Activated CD4-positive, alpha-beta T cell treated with anti-CD3 and anti-CD28 coated beads, Interleukin-2, amount 10 ng/mL, durations not matched to agents 24 days and 14 days (primary cell): ENCODE measurements around the gene RGS19. TPM values are rescaled to one million over a fixed set of nuclear protein-coding genes. Genes with fewer than 3 reads are reported as not detected.
A peak's percentile ranks its signal among the peaks of the same experiment; 100 is the strongest.

Source experiments
- DNase-seq: peaks from one replicate; pipeline ENCODE4 v3.0.0; 2022
- H3K27ac Mint-ChIP-seq: one replicate; pipeline ENCODE4 v1.8.0; 2022; ENCODE audit warnings: mild to moderate bottlenecking, mixed read lengths
- H3K27me3 Mint-ChIP-seq: one replicate; pipeline ENCODE4 v1.8.0; 2022; ENCODE audit warnings: mixed read lengths
- H3K36me3 Mint-ChIP-seq: one replicate; pipeline ENCODE4 v1.8.0; 2022; ENCODE audit warnings: low read depth, mild to moderate bottlenecking, mixed read lengths
- H3K4me1 Mint-ChIP-seq: one replicate; pipeline ENCODE4 v1.8.0; 2021; ENCODE audit warnings: mixed read lengths
- H3K4me3 Mint-ChIP-seq: one replicate; pipeline ENCODE4 v1.8.0; 2022; ENCODE audit warnings: mild to moderate bottlenecking, moderate library complexity, mixed read lengths
- H3K9me3 Mint-ChIP-seq: one replicate; pipeline ENCODE4 v1.8.0; 2021; ENCODE audit warnings: mixed read lengths
- intact Hi-C: fragments of 100-400 bp; cut with micrococcal nuclease; formaldehyde crosslinking; loops from one replicate; pipeline ENCODE4 v1.15.1; 2023
- total RNA-seq: library from RNA; stranded (reverse); gene quantifications from 2 replicates; pipeline ENCODE4 v1.2.3, GENCODE V29; 2022

RGS19 gene
- total RNA-seq, 1 donor from 2014 or later = 50.0 TPM

GRCh38 chr20:64080813-64081623, 1.7 kb upstream of the RGS19 start:
- H3K27ac Mint-ChIP-seq = peak overlapping the region; percentile 42
- peaks cover 29% of the 10 kb centered on the region for H3K4me1 Mint-ChIP-seq
- H3K27me3 Mint-ChIP-seq = peaks cover 26% of the 10 kb centered on the region
- peak overlapping the region; percentile 71 for H3K4me3 Mint-ChIP-seq
- intact Hi-C loops = no loop called here
- H3K9me3 Mint-ChIP-seq = no peaks in the 10 kb centered on the region
- H3K36me3 Mint-ChIP-seq = peaks cover 6% of the 10 kb centered on the region
- peak; percentile 68 for DNase-seq

GRCh38 chr20:64080013-64080812, 895 bp upstream of the RGS19 start, which contains the start of gene OPRL1:
Gene OPRL1, plus strand, starts transcription at chr20:64080082. Its CDS starts 12,639 bp downstream, at chr20:64092721.
- H3K36me3 Mint-ChIP-seq = peaks cover 11% of the 10 kb centered on the region
- intact Hi-C loops = no loop called here
- H3K27me3 Mint-ChIP-seq = peaks cover 19% of the 10 kb centered on the region
- no peak for DNase-seq
- peaks cover 30% of the 10 kb centered on the region for H3K4me1 Mint-ChIP-seq
- no peaks in the 10 kb centered on the region for H3K9me3 Mint-ChIP-seq
- H3K27ac Mint-ChIP-seq = peak within 1 kb of the TSS; percentile 80
- peak within 1 kb of the TSS; percentile 95 for H3K4me3 Mint-ChIP-seq

- H3K9me3 Mint-ChIP-seq = no peaks in the 10 kb centered on the region
- intact Hi-C loops = loop anchor here (1.0 to 5.0 kb wide), 2 partner anchors 13 to 557 kb away; partner anchors contain the start of gene PPDPF
- no peak for DNase-seq
- peak overlapping the region; percentile 80 for H3K27ac Mint-ChIP-seq
- H3K4me1 Mint-ChIP-seq = peaks cover 27% of the 10 kb centered on the region
- H3K36me3 Mint-ChIP-seq = peaks cover 14% of the 10 kb centered on the region
- peak overlapping the region; percentile 95 for H3K4me3 Mint-ChIP-seq
- H3K27me3 Mint-ChIP-seq = peaks cover 10% of the 10 kb centered on the region
Observed at GRCh38 chr20:64078934-64079272, 415 bp downstream of the RGS19 start.

- Mint-ChIP-seq H3K27me3 (peaks cover 8% of the 10 kb centered on the region), H3K36me3 (peaks cover 17% of the 10 kb centered on the region), H3K9me3 (no peaks in the 10 kb centered on the region), H3K27ac (peak overlapping the region; percentile 90), H3K4me3 (peak overlapping the region; percentile 95), H3K4me1 (peaks cover 23% of the 10 kb centered on the region)
- DNase-seq = peak; percentile 90
- intact Hi-C loops = loop anchor here (5.0 kb wide), 1 partner anchor 556 kb away; the partner anchor contains the start of gene PPDPF
Observed at GRCh38 chr20:64077876-64078551, 1.3 kb downstream of the RGS19 start.

DNA sequence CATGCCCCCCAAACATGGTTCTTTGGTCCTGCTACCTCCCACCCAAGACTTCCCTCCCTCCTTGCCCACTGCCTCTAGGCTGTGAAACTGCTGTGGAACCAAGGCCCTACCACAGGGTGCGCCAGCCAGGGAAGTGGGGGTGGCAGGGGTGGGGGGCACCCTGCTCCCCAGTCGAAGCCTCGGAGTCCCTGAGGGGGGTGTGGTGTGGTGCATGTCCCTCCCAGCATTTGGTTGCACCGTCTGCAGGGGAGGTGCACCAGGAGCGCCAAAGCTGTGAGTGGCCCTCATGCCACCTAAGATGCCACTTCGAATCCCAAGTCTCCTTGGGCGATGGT, 1.8 kb downstream of the RGS19 start:
- intact Hi-C loops = loop anchor here (5.0 kb wide), 1 partner anchor 555 kb away; the partner anchor contains the start of gene PPDPF
- peak overlapping the region; percentile 95 for H3K4me3 Mint-ChIP-seq

GRCh38 chr20:64077094-64077493, 2.2 kb downstream of the RGS19 start:
- Mint-ChIP-seq H3K27me3 (peaks cover 5% of the 10 kb centered on the region), H3K36me3 (peaks cover 22% of the 10 kb centered on the region), H3K27ac (peak overlapping the region; percentile 90), H3K9me3 (no peaks in the 10 kb centered on the region), H3K4me1 (peaks cover 17% of the 10 kb centered on the region), H3K4me3 (peak overlapping the region; percentile 95)
- intact Hi-C loops = loop anchor here (5.0 kb wide), 1 partner anchor 555 kb away; the partner anchor contains the start of gene PPDPF
- peak; percentile 86 for DNase-seq

More for the DNA sequence above, 1.8 kb downstream of the RGS19 start:
- Mint-ChIP-seq H3K4me1 (peaks cover 20% of the 10 kb centered on the region), H3K9me3 (no peaks in the 10 kb centered on the region), H3K36me3 (peaks cover 18% of the 10 kb centered on the region), H3K27ac (peak overlapping the region; percentile 90), H3K27me3 (peaks cover 7% of the 10 kb centered on the region)
- DNase-seq = no peak

DNA sequence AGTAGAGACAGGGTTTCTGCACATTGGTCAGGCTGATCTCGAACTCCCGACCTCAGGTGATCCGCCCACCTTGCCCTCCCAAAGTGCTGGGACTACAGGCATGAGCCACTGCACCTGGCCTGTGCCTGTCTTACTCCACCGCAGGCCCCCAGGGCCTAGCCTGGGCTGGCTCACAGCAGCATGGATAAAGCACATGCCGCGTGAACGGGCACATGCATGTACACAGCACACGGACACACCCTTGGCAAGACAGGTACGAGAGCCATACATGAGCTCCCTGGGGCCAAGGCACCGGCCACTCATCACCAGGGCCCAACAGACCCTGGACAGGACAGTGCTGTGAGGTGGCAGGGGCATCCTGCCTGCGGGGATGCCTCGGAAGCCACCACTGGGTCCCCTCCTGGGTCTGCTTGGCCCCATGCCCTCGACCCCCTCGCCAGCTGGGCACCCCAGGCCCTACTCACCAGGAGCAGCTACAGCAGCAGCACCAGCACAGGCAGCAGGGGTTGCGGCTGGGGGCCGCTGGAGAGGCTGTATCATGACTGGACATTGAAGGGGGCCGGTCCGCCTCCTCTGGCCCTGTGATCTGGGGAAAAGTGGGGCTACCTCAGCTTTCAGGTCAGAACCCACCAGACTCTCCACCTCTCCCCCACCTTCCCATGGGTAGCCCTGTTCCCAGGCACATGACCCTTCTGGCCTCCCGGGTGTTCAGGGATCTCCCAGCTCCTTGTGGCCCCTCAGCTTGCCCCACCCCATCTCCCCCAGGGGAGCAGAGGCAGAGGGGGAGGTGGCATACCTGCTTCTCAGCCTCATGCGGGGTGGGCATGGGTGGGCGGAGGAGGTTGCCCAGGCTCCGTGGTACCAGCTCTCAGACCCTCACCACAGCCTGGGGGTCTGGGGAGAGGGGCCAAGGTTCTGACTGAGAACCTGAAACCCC, 3.0 kb downstream of the RGS19 start:
- H3K27ac Mint-ChIP-seq = no peak overlapping the region
- H3K36me3 Mint-ChIP-seq = peaks cover 23% of the 10 kb centered on the region
- H3K27me3 Mint-ChIP-seq = no peaks in the 10 kb centered on the region
- intact Hi-C loops = loop anchor here (5.0 kb wide), 1 partner anchor 554 kb away; the partner anchor contains the start of gene PPDPF
- peak overlapping the region; percentile 95 for H3K4me3 Mint-ChIP-seq
- peaks cover 14% of the 10 kb centered on the region for H3K4me1 Mint-ChIP-seq
- DNase-seq = no peak
- no peaks in the 10 kb centered on the region for H3K9me3 Mint-ChIP-seq

- no peak overlapping the region for H3K4me3 Mint-ChIP-seq
- DNase-seq = no peak
- H3K4me1 Mint-ChIP-seq = peaks cover 12% of the 10 kb centered on the region
- peak overlapping the region; percentile 41 for H3K27ac Mint-ChIP-seq
- peaks cover 23% of the 10 kb centered on the region for H3K36me3 Mint-ChIP-seq
- H3K27me3 Mint-ChIP-seq = no peaks in the 10 kb centered on the region
- H3K9me3 Mint-ChIP-seq = no peaks in the 10 kb centered on the region
- intact Hi-C loops = loop anchor here (5.0 kb wide), 1 partner anchor 553 kb away; the partner anchor contains the start of gene PPDPF
Observed at GRCh38 chr20:64075556-64075955, 3.8 kb downstream of the RGS19 start.

DNA sequence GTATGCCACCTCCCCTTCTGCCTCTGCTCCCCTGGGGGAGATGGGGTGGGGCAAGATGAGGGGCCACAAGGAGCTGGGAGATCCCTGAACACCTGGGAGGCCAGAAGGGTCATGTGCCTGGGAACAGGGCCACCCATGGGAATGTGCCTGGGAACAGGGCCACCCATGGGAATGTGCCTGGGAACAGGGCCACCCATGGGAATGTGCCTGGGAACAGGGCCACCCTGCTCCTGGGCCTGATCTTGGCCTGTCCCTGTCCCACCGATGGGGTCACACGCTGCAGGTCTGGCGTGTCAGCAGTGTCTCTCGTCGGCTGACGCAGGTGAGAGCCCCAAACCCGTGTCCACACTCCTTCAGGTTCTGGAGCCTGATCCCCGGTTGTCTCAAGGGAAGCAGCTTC, 4.4 kb downstream of the RGS19 start:
- H3K27me3 Mint-ChIP-seq = no peaks in the 10 kb centered on the region
- H3K4me1 Mint-ChIP-seq = peaks cover 8% of the 10 kb centered on the region
- DNase-seq = no peak
- no peak overlapping the region for H3K4me3 Mint-ChIP-seq
- no peaks in the 10 kb centered on the region for H3K9me3 Mint-ChIP-seq
- peak overlapping the region; percentile 41 for H3K27ac Mint-ChIP-seq
- intact Hi-C loops = loop anchor here (5.0 kb wide), 1 partner anchor 553 kb away; the partner anchor contains the start of gene PPDPF
- peaks cover 23% of the 10 kb centered on the region for H3K36me3 Mint-ChIP-seq

GRCh38 chr20:64074184-64074789, 5.0 kb downstream of the RGS19 start:
- intact Hi-C loops = no loop called here
- Mint-ChIP-seq H3K27ac (no peak overlapping the region), H3K36me3 (peaks cover 23% of the 10 kb centered on the region), H3K4me3 (no peak overlapping the region), H3K9me3 (no peaks in the 10 kb centered on the region), H3K27me3 (no peaks in the 10 kb centered on the region), H3K4me1 (peaks cover 8% of the 10 kb centered on the region)
- DNase-seq = no peak

DNA sequence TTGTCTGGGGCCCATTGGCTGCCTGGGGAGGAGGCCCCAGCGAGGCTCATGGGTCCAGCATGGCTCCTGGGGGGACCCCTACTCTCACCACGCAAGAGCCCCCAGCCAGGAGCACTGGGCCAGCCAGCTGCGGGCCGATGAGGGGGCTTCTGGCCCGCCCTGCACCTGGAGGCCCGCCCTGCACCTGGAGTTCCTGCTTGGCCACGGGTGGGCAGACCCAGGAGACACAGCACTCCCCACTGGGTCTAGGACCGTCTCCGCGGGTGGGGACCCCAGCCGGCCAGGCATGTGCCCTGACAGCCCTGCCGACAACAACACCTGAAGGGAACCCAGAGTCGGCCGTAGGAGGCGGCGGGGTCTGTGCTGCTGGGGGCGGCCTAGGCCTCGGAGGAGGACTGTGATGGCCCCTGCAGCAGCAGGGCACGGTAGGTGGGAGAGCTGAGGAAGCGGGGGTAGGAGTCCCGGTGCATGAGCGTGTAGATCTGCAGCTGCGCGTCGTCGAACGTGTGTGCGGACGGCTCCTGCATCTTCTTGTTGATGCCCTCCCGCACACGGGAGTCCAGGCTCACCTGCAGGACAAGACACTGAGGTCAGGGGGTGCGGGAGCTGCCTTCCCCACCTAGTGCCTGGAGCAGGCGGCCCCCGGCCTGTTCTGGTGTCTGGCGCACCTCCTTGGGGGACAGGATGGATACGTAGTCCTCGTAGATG, 5.7 kb downstream of the RGS19 start:
- H3K4me1 Mint-ChIP-seq = peaks cover 5% of the 10 kb centered on the region
- no peak overlapping the region for H3K4me3 Mint-ChIP-seq
- H3K9me3 Mint-ChIP-seq = no peaks in the 10 kb centered on the region
- H3K27ac Mint-ChIP-seq = no peak overlapping the region
- no peak for DNase-seq
- intact Hi-C loops = no loop called here
- H3K36me3 Mint-ChIP-seq = peaks cover 21% of the 10 kb centered on the region
- no peaks in the 10 kb centered on the region for H3K27me3 Mint-ChIP-seq
